Measurements from ENCODE around the gene TMEM184B. TPM values are rescaled to one million over a fixed set of nuclear protein-coding genes. Genes with fewer than 3 reads are reported as not detected.

The TMEM184B gene
- total RNA-seq, 2 donors from 2014 or later: 55.4 to 57.6 TPM

DNA sequence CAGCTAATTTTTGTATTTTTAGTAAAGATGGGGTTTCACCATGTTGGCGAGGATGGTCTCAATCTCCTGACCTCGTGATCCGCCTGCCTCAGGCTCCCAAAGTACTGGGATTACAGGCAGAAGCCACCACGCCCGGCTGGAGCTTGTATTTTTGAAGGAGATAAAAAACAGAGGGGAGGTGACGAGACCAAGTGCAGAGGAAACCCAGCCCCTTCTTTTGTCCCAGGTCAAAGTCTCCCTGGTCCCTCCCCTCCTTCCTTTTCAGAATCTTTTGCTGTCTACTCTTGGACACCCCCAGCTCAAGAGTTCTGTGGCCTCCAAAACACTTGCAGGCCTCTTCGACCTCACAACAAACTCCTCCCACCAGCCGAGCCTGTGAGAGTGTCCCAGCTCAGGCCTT lies 12.2 kb upstream of the TMEM184B start:
- Histone ChIP-seq H3K4me3 (ENCODE audit: low read length) (no peak overlapping the region), H3K27me3 (ENCODE audit: control insufficient read depth, insufficient read depth, low read length, poor library complexity, severe bottlenecking) (no peaks in the 10 kb centered on the region), H3K36me3 (ENCODE audit: control insufficient read depth, insufficient read depth, low read length) (peaks cover 13% of the 10 kb centered on the region), H3K4me1 (ENCODE audit: control insufficient read depth, insufficient read depth, low read length) (peaks cover 6% of the 10 kb centered on the region), H3K27ac (ENCODE audit: low read depth, low read length) (no peak overlapping the region), H3K9ac (ENCODE audit: extremely low read depth, low read length, poor library complexity, severe bottlenecking) (no peak overlapping the region), H3K9me3 (ENCODE audit: control insufficient read depth, low read length) (no peaks in the 10 kb centered on the region)
- H3K27me3 Mint-ChIP-seq (ENCODE audit: insufficient read depth): no peaks in the 10 kb centered on the region
- no peak overlapping the region for H3K4me3 Mint-ChIP-seq
- peaks cover 10% of the 10 kb centered on the region for H3K36me3 Mint-ChIP-seq (ENCODE audit: low read depth)
- no peak for DNase-seq
- H3K9me3 Mint-ChIP-seq: no peaks in the 10 kb centered on the region
- no peak for TF ChIP-seq CTCF (conservative IDR thresholded peaks at IDR 0.05)
- H3K4me1 Mint-ChIP-seq: peaks cover 25% of the 10 kb centered on the region
- 82 to 85% methylated on average over 7 to 8 of the region's 8 CpGs for WGBS, 2 experiments (ENCODE audit: insufficient coverage in 1 of 2, insufficient read length in 1 of 2)
- H3K27ac Mint-ChIP-seq: peak overlapping the region; percentile 91

- Mint-ChIP-seq H3K27me3 (ENCODE audit: insufficient read depth) (no peaks in the 10 kb centered on the region), H3K4me1 (peaks cover 25% of the 10 kb centered on the region), H3K36me3 (ENCODE audit: low read depth) (peaks cover 4% of the 10 kb centered on the region), H3K27ac (peak overlapping the region; percentile 96), H3K9me3 (no peaks in the 10 kb centered on the region), H3K4me3 (peak overlapping the region; percentile 19)
- no peak for TF ChIP-seq CTCF (conservative IDR thresholded peaks at IDR 0.05)
- Histone ChIP-seq H3K27me3 (ENCODE audit: control insufficient read depth, insufficient read depth, low read length, poor library complexity, severe bottlenecking) (no peaks in the 10 kb centered on the region), H3K4me3 (ENCODE audit: low read length) (no peak overlapping the region), H3K9me3 (ENCODE audit: control insufficient read depth, low read length) (no peaks in the 10 kb centered on the region), H3K27ac (ENCODE audit: low read depth, low read length) (peak overlapping the region; percentile 26), H3K9ac (ENCODE audit: extremely low read depth, low read length, poor library complexity, severe bottlenecking) (peak overlapping the region; percentile 28), H3K4me1 (ENCODE audit: control insufficient read depth, insufficient read depth, low read length) (peaks cover 6% of the 10 kb centered on the region), H3K36me3 (ENCODE audit: control insufficient read depth, insufficient read depth, low read length) (peaks cover 5% of the 10 kb centered on the region)
- WGBS, 2 experiments (ENCODE audit: insufficient coverage in 1 of 2, insufficient read length in 1 of 2): 86 to 94% methylated on average over 3 to 5 of the region's 5 CpGs
- no peak for DNase-seq
Observed at GRCh38 chr22:38284042-38284402, 11.2 kb upstream of the TMEM184B start.

DNA sequence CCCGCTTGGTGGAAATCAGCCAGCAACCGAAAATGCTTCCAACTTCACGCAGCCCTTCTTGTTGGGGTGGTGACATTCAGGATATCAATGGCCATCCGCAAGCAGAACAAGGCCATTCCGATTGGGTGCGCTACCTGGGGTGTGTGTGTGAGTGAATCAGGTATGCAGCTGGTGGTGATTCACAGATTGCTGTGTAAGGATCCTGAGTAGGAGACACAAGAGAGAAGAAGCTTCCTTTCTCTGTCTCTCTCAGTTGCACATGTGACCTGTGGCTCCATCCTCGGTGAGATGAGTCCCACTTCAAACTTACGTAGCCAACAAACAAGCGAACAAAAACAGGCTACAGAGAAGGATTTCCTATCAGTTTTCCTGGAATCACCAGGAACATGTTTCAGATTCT lies 9.6 kb upstream of the TMEM184B start:
- Histone ChIP-seq H3K27ac (ENCODE audit: low read depth, low read length) (no peak overlapping the region), H3K4me1 (ENCODE audit: control insufficient read depth, insufficient read depth, low read length) (peaks cover 6% of the 10 kb centered on the region), H3K9me3 (ENCODE audit: control insufficient read depth, low read length) (no peaks in the 10 kb centered on the region), H3K4me3 (ENCODE audit: low read length) (no peak overlapping the region), H3K36me3 (ENCODE audit: control insufficient read depth, insufficient read depth, low read length) (peaks cover 5% of the 10 kb centered on the region), H3K9ac (ENCODE audit: extremely low read depth, low read length, poor library complexity, severe bottlenecking) (no peak overlapping the region), H3K27me3 (ENCODE audit: control insufficient read depth, insufficient read depth, low read length, poor library complexity, severe bottlenecking) (no peaks in the 10 kb centered on the region)
- H3K4me3 Mint-ChIP-seq: no peak overlapping the region
- DNase-seq: no peak
- no peak for TF ChIP-seq CTCF (conservative IDR thresholded peaks at IDR 0.05)
- H3K27me3 Mint-ChIP-seq (ENCODE audit: insufficient read depth): no peaks in the 10 kb centered on the region
- H3K4me1 Mint-ChIP-seq: peaks cover 25% of the 10 kb centered on the region
- no peaks in the 10 kb centered on the region for H3K36me3 Mint-ChIP-seq (ENCODE audit: low read depth)
- H3K9me3 Mint-ChIP-seq: no peaks in the 10 kb centered on the region
- H3K27ac Mint-ChIP-seq: peak overlapping the region; percentile 96
- 92 to 100% methylated on average over 8 to 9 of the region's 9 CpGs for WGBS, 2 experiments (ENCODE audit: insufficient coverage in 1 of 2, insufficient read length in 1 of 2)
